K562 (cell line): ENCODE results near the gene NSUN2. TPM values are rescaled to one million over a fixed set of nuclear protein-coding genes. Genes with fewer than 3 reads are reported as not detected.

Source experiments
- ATAC-seq: fragments of 200-7000 bp; cut with Tn5 transposase; 3 replicates; pipeline ENCODE4 v1.9.1; 2020; ENCODE audit warnings: moderate library complexity
- BruUV-seq: library from RNA; stranded (reverse); fragments of 400-500 nt; replicated peaks from 2 replicates; lab custom pipeline; 2021; lab: Mats Ljungman, UMichigan
- CTCF ChIA-PET: fragments of 300-600 bp; formaldehyde crosslinking; extraction: SDS; loops from one replicate; lab custom pipeline; 2021; ENCODE audit warnings: low intra/inter-chr PET ratio; lab: Yijun Ruan, JAX
- POLR2A ChIA-PET: fragments of 300-600, 350-650 bp; sonication (Branson Sonifier 250); formaldehyde crosslinking; extraction: SDS; loops from one replicate; lab custom pipeline; 2021; ENCODE audit warnings: antibody characterized with exemption, inconsistent platforms; lab: Yijun Ruan, JAX
- DNase-seq, 4 experiments: peaks; one replicate each; pipeline versions ENCODE4 v3.0.0 to v3.0.0-alpha.2; 2011 to 2018; ENCODE audit warnings: low spot score in 3 of 4, mixed read lengths in 3 of 4; ENCODE audit errors: extremely low read depth in 1 of 4
- FAIRE-seq: peaks from 2 replicates; lab custom pipeline; 2011; peaks lifted over from hg19 to GRCh38; lab: Jason Lieb, UNC
- H2AFZ ChIP-seq: 2 replicates; pipeline ENCODE4 v1.6.0; 2011; ENCODE audit warnings: low read depth, low read length, control low read depth, inconsistent platforms
- H3K27ac ChIP-seq: fragments of 200-600 bp; 3 replicates; pipeline ENCODE4 v1.8.0; 2011; ENCODE audit warnings: low read depth, mild to moderate bottlenecking, control low read depth, inconsistent platforms, low read length, moderate library complexity, mixed read lengths; ENCODE audit errors: extremely low read depth
- H3K27me3 ChIP-seq, 2 experiments: fragments of 300-600 bp in 1 of 2; 2 replicates in 1 of 2; 3 replicates in 1 of 2; pipeline versions ENCODE4 v1.6.0 to v1.8.0; 2011; ENCODE audit warnings: inconsistent platforms in 2 of 2, low read length in 2 of 2, mild to moderate bottlenecking in 1 of 2, mixed read lengths in 1 of 2, moderate library complexity in 1 of 2; ENCODE audit not compliant: control insufficient read depth in 2 of 2, insufficient read depth in 2 of 2
- H3K36me3 ChIP-seq: fragments of 300-600 bp; 3 replicates; pipeline ENCODE4 v1.8.0; 2011; ENCODE audit warnings: mild to moderate bottlenecking, low read length, inconsistent platforms; ENCODE audit not compliant: control insufficient read depth, insufficient read depth
- H3K4me1 ChIP-seq, 2 experiments: fragments of 200-600 bp in 1 of 2; replicated peaks in 1 of 2; 2 replicates in 1 of 2; 3 replicates in 1 of 2; pipeline versions ENCODE4 v1.5.1 to v1.8.0; 2011; ENCODE audit warnings: inconsistent platforms in 2 of 2, low read length in 2 of 2, mild to moderate bottlenecking in 1 of 2, mixed read lengths in 1 of 2, moderate library complexity in 1 of 2; ENCODE audit not compliant: control insufficient read depth in 2 of 2, insufficient read depth in 2 of 2
- H3K4me2 ChIP-seq: 2 replicates; pipeline ENCODE4 v1.6.1; 2011; ENCODE audit warnings: low read length, control low read depth, inconsistent platforms, mixed read lengths; ENCODE audit not compliant: insufficient read depth
- H3K4me3 ChIP-seq: fragments of 200-600 bp; sonication (generic), shearing (Covaris generic); 2 replicates; pipeline ENCODE4 v1.5.1; 2016; ENCODE audit warnings: control low read depth, inconsistent platforms
- H3K79me2 ChIP-seq: fragments of 200-600 bp; 3 replicates; pipeline ENCODE4 v1.8.0; 2011; ENCODE audit warnings: low read length, inconsistent platforms; ENCODE audit not compliant: control insufficient read depth, insufficient read depth
- H3K9ac ChIP-seq, 2 experiments: 2 replicates each; pipeline versions ENCODE4 v1.6.0 to v1.6.1; 2011; ENCODE audit warnings: low read depth in 2 of 2, low read length in 2 of 2, control low read depth in 1 of 2, inconsistent platforms in 1 of 2, mild to moderate bottlenecking in 1 of 2, mixed read lengths in 1 of 2; ENCODE audit not compliant: insufficient read depth in 1 of 2
- H3K9me1 ChIP-seq: one replicate; pipeline ENCODE4 v1.6.0; 2011; ENCODE audit warnings: inconsistent platforms, mild to moderate bottlenecking, low read length, moderate library complexity; ENCODE audit not compliant: control insufficient read depth, insufficient read depth
- H3K9me3 ChIP-seq: replicated peaks from 2 replicates; pipeline ENCODE4 v1.5.1; 2011; ENCODE audit warnings: low read depth, low read length, inconsistent platforms; ENCODE audit not compliant: control insufficient read depth, insufficient read depth
- H4K20me1 ChIP-seq: replicated peaks from 2 replicates; pipeline ENCODE4 v1.6.1; 2011; ENCODE audit warnings: low read length, inconsistent platforms, mixed read lengths; ENCODE audit not compliant: control insufficient read depth, insufficient read depth
- CBFA2T3 ChIP-seq: fragments of 450-650 bp; IDR thresholded peaks from 2 replicates; pipeline ENCODE4 v1.6.1; 2017
- COPS2 ChIP-seq: fragments of 450-650 bp; conservative IDR thresholded peaks from 2 replicates; pipeline ENCODE4 v1.6.1; 2016; ENCODE audit warnings: mild to moderate bottlenecking, moderate library complexity
- DPF2 ChIP-seq: fragments of 450-650 bp; IDR thresholded peaks from 2 replicates; pipeline ENCODE4 v1.6.1; 2016
- E2F1 ChIP-seq: sonication (generic); formaldehyde crosslinking; IDR thresholded peaks from 2 replicates; pipeline ENCODE4 v1.8.1; 2023; ENCODE audit warnings: mild to moderate bottlenecking, missing genetic modification reagents, moderate library complexity
- E2F6 ChIP-seq, 2 experiments: IDR thresholded peaks; 2 replicates each; pipeline ENCODE4 v1.6.1; 2011; ENCODE audit warnings: borderline replicate concordance in 1 of 2, control low read depth in 1 of 2, low read depth in 1 of 2, low read length in 1 of 2, mild to moderate bottlenecking in 1 of 2, mixed read lengths in 1 of 2, moderate library complexity in 1 of 2; ENCODE audit not compliant: insufficient read depth in 1 of 2, insufficient read length in 1 of 2, poor library complexity in 1 of 2, severe bottlenecking in 1 of 2; ENCODE audit errors: extremely low read depth in 1 of 2
- FOXA3 ChIP-seq, 2 experiments: fragments of 450-650 bp in 1 of 2; sonication (generic) in 1 of 2; formaldehyde crosslinking; IDR thresholded peaks in 1 of 2; conservative IDR thresholded peaks in 1 of 2; 2 replicates each; pipeline versions ENCODE4 v1.4.0 to v1.8.0; 2020 to 2022; ENCODE audit warnings: mild to moderate bottlenecking in 2 of 2, missing genetic modification reagents in 1 of 2
- IRF1 ChIP-seq: sonication (generic); formaldehyde crosslinking; IDR thresholded peaks from 2 replicates; pipeline ENCODE4 v1.8.0; 2022; ENCODE audit warnings: missing genetic modification reagents, mild to moderate bottlenecking, borderline replicate concordance
- MAZ ChIP-seq, 2 experiments: fragments of 450-650 bp in 1 of 2; sonication (generic) in 1 of 2; formaldehyde crosslinking; IDR thresholded peaks in 1 of 2; conservative IDR thresholded peaks in 1 of 2; 2 replicates each; pipeline versions ENCODE4 v1.4.0 to v1.5.0; 2020; ENCODE audit warnings: mild to moderate bottlenecking in 1 of 2, missing genetic modification reagents in 1 of 2
- MBD2 ChIP-seq: sonication (generic); IDR thresholded peaks from 2 replicates; pipeline ENCODE4 v1.6.1; 2016; ENCODE audit warnings: low read depth, borderline replicate concordance
- PHTF2 ChIP-seq: fragments of 250-450 bp; sonication (Bioruptor Pico); IDR thresholded peaks from 2 replicates; pipeline ENCODE4 v1.5.0; 2021; ENCODE audit warnings: mild to moderate bottlenecking
- POLR2A ChIP-seq: fragments of 450-650 bp; conservative IDR thresholded peaks from 2 replicates; pipeline ENCODE4 v1.6.1; 2016
- POLR2G ChIP-seq: fragments of 200-400 bp; formaldehyde crosslinking; IDR thresholded peaks from 2 replicates; pipeline ENCODE4 v1.6.1; 2017; ENCODE audit warnings: low read depth, mild to moderate bottlenecking, antibody characterized with exemption, low read length, moderate library complexity
- POLR3G ChIP-seq: IDR thresholded peaks from 2 replicates; pipeline ENCODE4 v1.6.1; 2011; ENCODE audit not compliant: insufficient read length, insufficient replicate concordance; ENCODE audit errors: extremely low read depth
- RFX1 ChIP-seq: fragments of 450-650 bp; IDR thresholded peaks from 2 replicates; pipeline ENCODE4 v1.6.1; 2016; ENCODE audit warnings: mild to moderate bottlenecking, moderate library complexity
- STAT5A ChIP-seq: IDR thresholded peaks from 2 replicates; pipeline ENCODE4 v1.6.1; 2012; ENCODE audit warnings: low read length, inconsistent platforms, borderline replicate concordance
- SUPT5H ChIP-seq: fragments of 450-650 bp; IDR thresholded peaks from 2 replicates; pipeline ENCODE4 v1.6.1; 2016
- TCF3 ChIP-seq: sonication (generic); formaldehyde crosslinking; IDR thresholded peaks from 2 replicates; pipeline ENCODE4 v1.4.0; 2020; ENCODE audit warnings: mild to moderate bottlenecking, missing genetic modification reagents
- ZBTB33 ChIP-seq: sonication (generic); formaldehyde crosslinking; IDR thresholded peaks from 2 replicates; pipeline ENCODE4 v1.8.1; 2023; ENCODE audit warnings: mild to moderate bottlenecking, missing genetic modification reagents
- ZNF354B ChIP-seq: fragments of 250-450 bp; sonication (Bioruptor Pico); IDR thresholded peaks from 2 replicates; pipeline ENCODE4 v1.4.0; 2020
- WGBS: fragments of 100-300 bp; shearing (Covaris generic); methylation state at CpG from one replicate; pipeline ENCODE4 v1.1.6; 2016; ENCODE audit warnings: low coverage, mixed read lengths; ENCODE audit not compliant: insufficient coverage; ENCODE audit errors: missing lambda C conversion rate; 5-methylcytosine and 5-hydroxymethylcytosine counted together
- in situ Hi-C: fragments of 300-500 bp; cut with MboI; formaldehyde crosslinking; loops from 4 replicates; pipeline ENCODE4 v1.15.0; 2018; ENCODE audit warnings: inconsistent platforms, mixed read lengths
- intact Hi-C: fragments of 100-400 bp; cut with micrococcal nuclease; formaldehyde crosslinking; loops from 2 replicates; pipeline ENCODE4 v1.14.2; 2022
- polyA plus RNA-seq, 8 experiments: library from polyadenylated mRNA; depleted of rRNA in 4 of 8; stranded (reverse) in 5 of 8; unstranded in 3 of 8; fragments of >200 nt; fragmentation: Nextera tagmentation in 2 of 8; fragmentation: Illumina TruSeq in 1 of 8; extraction: Ambion mirVana in 2 of 8; extraction: Trizol in 1 of 8; gene quantifications; 2 replicates each; pipeline versions ENCODE4 v1.2.1 to v1.2.3, GENCODE V29; 2011 to 2014; ENCODE audit warnings: inconsistent platforms in 1 of 8, missing spikeins in 1 of 8
- total RNA-seq, 7 experiments: library from RNA; depleted of rRNA in 6 of 7; stranded (reverse); fragments of >200 nt in 6 of 7; fragmentation: Illumina TruSeq in 2 of 7; extraction: Trizol in 2 of 7; gene quantifications; 2 replicates each; pipeline versions ENCODE4 v1.2.1 to v1.2.3, GENCODE V29; 2011 to 2021; ENCODE audit warnings: low replicate concordance in 1 of 7

Gene NSUN2
- total and polyA plus RNA-seq, 9 of the 15 experiments (the other 6 are each of a cell fraction or from before 2014, with no cell fraction given): 9.2 to 167 (median 127) TPM

GRCh38 chr5:6601271-6601670, 31.6 kb downstream of the NSUN2 start:
- POLR2A ChIA-PET: no interaction called here
- intact Hi-C loops: no loop called here
- H3K9me3 ChIP-seq: no peaks in the 10 kb centered on the region
- no peak overlapping the region for H2AFZ ChIP-seq
- peaks cover 96% of the 10 kb centered on the region for H3K36me3 ChIP-seq
- H3K79me2 ChIP-seq: no peaks in the 10 kb centered on the region
- WGBS: 95% methylated on average over 10 of the region's 11 CpGs
- H3K9me1 ChIP-seq: no peaks in the 10 kb centered on the region
- no peaks in the 10 kb centered on the region for H4K20me1 ChIP-seq
- no peak overlapping the region for H3K4me2 ChIP-seq
- no peaks in the 10 kb centered on the region for H3K27me3 ChIP-seq
- H3K4me1 ChIP-seq: no peaks in the 10 kb centered on the region
- BruUV-seq: no TSS peak
- ATAC-seq: no peak
- FAIRE-seq: no peak
- in situ Hi-C loops: no loop called here
- DNase-seq: no peak
- H3K27ac ChIP-seq: no peak overlapping the region
- 0 out of 4 replicates have a peak overlapping the region, but pooled peaks of 1 of the 2 experiments have one; percentile 21 for H3K9ac ChIP-seq
- H3K4me3 ChIP-seq: no peak overlapping the region
- CTCF ChIA-PET: no interaction called here
- TF ChIP-seq TCF3 (no peak), RFX1 (no peak), CBFA2T3 (no peak), DPF2 (no peak), COPS2 (no peak), FOXA3 (CRISPR knock-in tag; conservative IDR thresholded peaks at IDR 0.05 in 1 of 2, IDR thresholded peaks at IDR 0.05 in 1 of 2) (no peak), ZBTB33 (CRISPR knock-in tag) (0 out of 2 replicates have a peak, but pooled peaks have one; percentile 25), E2F6 (IDR thresholded peaks at IDR 0.05; ENCODE audit: borderline replicate concordance in 1 of 2, extremely low read depth in 1 of 2, insufficient read depth in 1 of 2, insufficient read length in 1 of 2, low read depth in 1 of 2, low read length in 1 of 2, poor library complexity in 1 of 2, severe bottlenecking in 1 of 2) (no peak), MBD2 (no peak), SUPT5H (peak; percentile 45), ZNF354B (no peak), E2F1 (CRISPR knock-in tag) (no peak), POLR3G (no peak), STAT5A (no peak), IRF1 (CRISPR knock-in tag) (no peak), POLR2A (peak; percentile 40; the same call in 1 of the 2 replicates), PHTF2 (CRISPR knock-in tag) (no peak), POLR2G (peak; percentile 40; the same call in 1 of the 2 replicates), MAZ (CRISPR knock-in tag; conservative IDR thresholded peaks at IDR 0.05 in 1 of 2, IDR thresholded peaks at IDR 0.05 in 1 of 2) (no peak)
